ENCODE results near the gene FLNC. TPM values are rescaled to one million over a fixed set of nuclear protein-coding genes. Genes with fewer than 3 reads are reported as not detected.

FLNC gene
- total and polyA plus RNA-seq, 2 donors from 2014 or later = 2.8 to 12.2 TPM

- H3K36me3 ChIP-seq (ENCODE audit: control insufficient read depth in 2 of 3, insufficient read depth in 3 of 3, low read length in 3 of 3) = no peaks in the 10 kb centered on the region
- no peak overlapping the region for H3K27ac ChIP-seq (ENCODE audit: low read depth in 2 of 2, low read length in 2 of 2)
- no peak for TF ChIP-seq CTCF (IDR thresholded peaks at IDR 0.05; ENCODE audit: borderline replicate concordance, extremely low read depth, insufficient read depth)
- no peak overlapping the region for H3K9ac ChIP-seq (ENCODE audit: low read length in 3 of 3)
- intact Hi-C loops (cut with DNase I) = no loop called here
- no peaks in the 10 kb centered on the region for H3K9me3 ChIP-seq (ENCODE audit: control insufficient read depth in 2 of 3, insufficient read depth in 1 of 3, low read length in 3 of 3)
- DNase-seq = peak in 1 of 5 donors; percentile 73
- no peak overlapping the region for H3K4me3 ChIP-seq (ENCODE audit: low read length in 3 of 3)
- FAIRE-seq = no peak
- H3K4me1 ChIP-seq (ENCODE audit: control insufficient read depth in 2 of 3, insufficient read depth in 2 of 3, low read depth in 1 of 3, low read length in 3 of 3) = no peaks in the 10 kb centered on the region
- H3K27me3 ChIP-seq (ENCODE audit: control insufficient read depth, insufficient read depth, low read length) = no peaks in the 10 kb centered on the region
These were observed 10.3 kb downstream of the FLNC start for GRCh38 chr7:128840326-128841170.

GRCh38 chr7:128841171-128841690 is 11.0 kb downstream of the FLNC start:
- Histone ChIP-seq H3K4me3 (ENCODE audit: low read length in 3 of 3) (no peak overlapping the region), H3K9me3 (ENCODE audit: control insufficient read depth in 2 of 3, insufficient read depth in 1 of 3, low read length in 3 of 3) (no peaks in the 10 kb centered on the region), H3K9ac (ENCODE audit: low read length in 3 of 3) (no peak overlapping the region), H3K4me1 (ENCODE audit: control insufficient read depth in 2 of 3, insufficient read depth in 2 of 3, low read depth in 1 of 3, low read length in 3 of 3) (no peaks in the 10 kb centered on the region), H3K36me3 (ENCODE audit: control insufficient read depth in 2 of 3, insufficient read depth in 3 of 3, low read length in 3 of 3) (no peaks in the 10 kb centered on the region), H3K27me3 (ENCODE audit: control insufficient read depth, insufficient read depth, low read length) (no peaks in the 10 kb centered on the region), H3K27ac (ENCODE audit: low read depth in 2 of 2, low read length in 2 of 2) (no peak overlapping the region)
- intact Hi-C loops (cut with DNase I) = no loop called here
- peak in 1 of 5 donors; percentile 55 for DNase-seq
- TF ChIP-seq CTCF (IDR thresholded peaks at IDR 0.05; ENCODE audit: borderline replicate concordance, extremely low read depth, insufficient read depth) = no peak
- no peak for FAIRE-seq

GRCh38 chr7:128841921-128842673 is 11.9 kb downstream of the FLNC start:
- H3K27ac ChIP-seq (ENCODE audit: low read depth in 2 of 2, low read length in 2 of 2) = no peak overlapping the region
- H3K9me3 ChIP-seq (ENCODE audit: control insufficient read depth in 2 of 3, insufficient read depth in 1 of 3, low read length in 3 of 3) = no peaks in the 10 kb centered on the region
- peak; percentile 57 for TF ChIP-seq CTCF (IDR thresholded peaks at IDR 0.05; ENCODE audit: borderline replicate concordance, extremely low read depth, insufficient read depth)
- FAIRE-seq = no peak
- intact Hi-C loops (cut with DNase I) = no loop called here
- DNase-seq = peak in 2 of 5 donors; percentile 16 to 72
- H3K4me1 ChIP-seq (ENCODE audit: control insufficient read depth in 2 of 3, insufficient read depth in 2 of 3, low read depth in 1 of 3, low read length in 3 of 3) = no peaks in the 10 kb centered on the region
- no peaks in the 10 kb centered on the region for H3K27me3 ChIP-seq (ENCODE audit: control insufficient read depth, insufficient read depth, low read length)
- no peak overlapping the region for H3K4me3 ChIP-seq (ENCODE audit: low read length in 3 of 3)
- no peak overlapping the region for H3K9ac ChIP-seq (ENCODE audit: low read length in 3 of 3)
- no peaks in the 10 kb centered on the region for H3K36me3 ChIP-seq (ENCODE audit: control insufficient read depth in 2 of 3, insufficient read depth in 3 of 3, low read length in 3 of 3)

All from kidney (tissue), 14 donors.